ENCODE data around the gene TYR.
"Not testable (repeated sequence)": the region's sequence is repeated elsewhere in the genome, so short reads cannot be mapped to it uniquely, and the experiment has no call there.

Gene TYR

DNA sequence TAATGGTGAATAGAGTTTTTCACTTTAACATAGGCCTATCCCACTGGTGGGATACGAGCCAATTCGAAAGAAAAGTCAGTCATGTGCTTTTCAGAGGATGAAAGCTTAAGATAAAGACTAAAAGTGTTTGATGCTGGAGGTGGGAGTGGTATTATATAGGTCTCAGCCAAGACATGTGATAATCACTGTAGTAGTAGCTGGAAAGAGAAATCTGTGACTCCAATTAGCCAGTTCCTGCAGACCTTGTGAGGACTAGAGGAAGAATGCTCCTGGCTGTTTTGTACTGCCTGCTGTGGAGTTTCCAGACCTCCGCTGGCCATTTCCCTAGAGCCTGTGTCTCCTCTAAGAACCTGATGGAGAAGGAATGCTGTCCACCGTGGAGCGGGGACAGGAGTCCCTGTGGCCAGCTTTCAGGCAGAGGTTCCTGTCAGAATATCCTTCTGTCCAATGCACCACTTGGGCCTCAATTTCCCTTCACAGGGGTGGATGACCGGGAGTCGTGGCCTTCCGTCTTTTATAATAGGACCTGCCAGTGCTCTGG, at the start of gene TYR:
TYR (plus strand) TSS at position 185 of the 541 bp plus-strand sequence; CDS start at position 264, 79 bp downstream.
- DNase-seq (ENCODE audit: low spot score) = no peak

DNA sequence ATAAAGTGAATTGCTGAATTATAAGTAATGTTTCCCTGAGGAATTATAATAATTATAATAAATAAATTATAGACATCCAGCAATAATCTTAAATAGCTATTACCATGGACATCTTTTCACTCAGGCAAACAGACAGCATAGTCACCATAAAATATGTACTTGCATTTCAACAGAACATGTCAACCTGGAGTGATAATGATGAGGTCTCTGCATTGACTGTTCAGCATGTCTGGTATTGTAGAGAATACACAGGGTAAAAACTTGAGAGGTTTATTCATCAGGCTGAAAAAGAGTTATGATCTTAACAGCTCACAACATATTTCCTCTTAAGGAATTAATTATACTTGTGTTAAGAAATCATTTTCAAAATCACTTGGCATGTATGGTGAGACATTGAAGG, 41.1 kb upstream of the TYR start:
- DNase-seq (ENCODE audit: low spot score) = no peak

DNA sequence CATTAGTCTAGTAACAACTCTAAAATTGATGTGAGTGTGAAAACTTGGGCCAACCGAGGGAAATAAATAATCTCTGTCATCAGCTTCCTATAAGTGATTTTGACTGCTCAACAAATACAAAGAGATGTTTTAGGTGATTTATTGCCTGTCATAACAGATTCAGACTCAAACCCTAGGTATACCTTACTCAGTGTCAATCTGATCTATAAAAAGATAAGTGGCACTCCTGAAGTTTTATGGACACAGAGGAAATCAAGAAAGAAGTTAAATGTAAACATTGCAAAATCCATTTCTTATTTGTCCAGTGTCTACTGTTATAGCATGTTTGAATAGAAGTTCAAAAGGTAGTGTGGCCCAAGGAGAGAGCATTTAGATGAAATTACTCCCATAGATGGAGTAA, 30.4 kb upstream of the TYR start:
- no peak for DNase-seq (ENCODE audit: low spot score)

DNA sequence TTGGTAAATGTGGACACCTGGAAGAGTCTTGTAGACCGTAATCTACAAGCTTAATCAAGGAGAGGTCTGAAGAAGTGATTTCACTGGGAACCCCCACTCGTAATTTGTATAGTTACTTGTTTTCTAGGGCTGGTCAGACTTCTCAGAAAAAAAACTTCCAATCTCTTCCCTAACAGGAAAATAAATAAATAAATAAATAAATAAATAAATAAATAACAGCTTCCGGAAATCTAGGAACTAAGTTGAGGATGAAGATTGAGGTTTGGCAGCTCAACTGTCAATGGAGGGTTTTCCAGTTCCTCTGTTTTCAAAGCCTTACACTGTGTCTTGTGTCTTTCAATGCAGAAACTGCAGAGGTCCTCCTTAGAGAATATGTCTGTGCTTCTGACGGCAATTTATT, 17.7 kb upstream of the TYR start:
- DNase-seq (ENCODE audit: low spot score) = no peak

DNA sequence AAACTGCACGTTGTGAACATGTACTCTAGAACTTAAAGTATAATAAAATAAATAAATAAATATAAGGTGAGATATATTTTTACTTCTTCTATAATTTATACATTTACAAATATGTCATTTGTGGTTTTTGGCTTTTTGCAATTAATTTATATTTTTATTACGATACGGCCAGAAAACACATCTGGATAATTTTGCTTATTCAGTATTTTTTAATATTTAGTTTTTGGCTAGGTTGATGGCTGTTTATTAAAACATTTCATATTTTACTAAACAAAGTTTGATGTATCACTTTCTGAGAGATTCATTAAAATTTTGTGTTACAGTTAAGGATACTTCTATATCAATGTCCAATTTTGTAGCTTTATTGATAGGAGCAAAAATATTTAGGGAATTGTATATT, 15.7 kb upstream of the TYR start:
- DNase-seq (ENCODE audit: low spot score) = no peak

DNA sequence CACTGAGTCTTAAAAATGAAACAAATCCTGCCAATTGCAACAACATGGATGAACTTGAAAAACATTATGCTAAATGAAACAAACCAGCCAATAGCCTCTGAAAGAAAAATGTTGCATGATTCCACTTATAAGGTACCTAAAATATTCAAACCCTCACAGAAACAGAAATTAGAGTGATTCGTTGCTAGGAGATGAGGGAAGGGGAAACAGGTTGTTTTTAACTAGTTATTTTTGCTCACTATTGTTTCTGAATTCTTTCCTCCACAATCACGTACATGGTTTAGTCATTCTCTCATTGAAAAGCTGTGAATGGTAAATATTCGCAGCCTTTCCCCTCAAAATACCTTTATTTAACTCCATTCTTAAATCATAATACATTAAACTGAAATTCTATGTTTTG, 14.0 kb upstream of the TYR start:
- DNase-seq (ENCODE audit: low spot score) = no peak

DNA sequence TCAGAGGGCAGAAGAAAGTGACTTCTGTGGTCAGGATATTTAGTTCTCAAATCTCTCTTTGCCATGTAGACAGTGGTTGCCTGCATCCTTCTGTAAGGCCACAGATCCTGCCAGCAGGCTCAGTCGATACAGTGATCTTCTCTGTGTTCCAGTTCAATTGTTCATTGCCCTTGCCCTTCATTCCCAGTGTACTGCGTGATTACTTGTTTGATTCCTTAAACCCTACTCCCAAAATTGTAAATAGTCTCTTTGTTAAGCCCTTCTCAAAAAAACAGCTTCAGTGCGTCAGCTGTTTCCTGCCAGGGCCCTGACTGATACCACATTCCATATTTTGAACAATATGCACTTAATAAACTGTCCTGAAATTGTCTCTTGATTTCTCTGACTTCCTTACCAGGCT, 9.3 kb upstream of the TYR start:
- DNase-seq (ENCODE audit: low spot score) = no peak

DNA sequence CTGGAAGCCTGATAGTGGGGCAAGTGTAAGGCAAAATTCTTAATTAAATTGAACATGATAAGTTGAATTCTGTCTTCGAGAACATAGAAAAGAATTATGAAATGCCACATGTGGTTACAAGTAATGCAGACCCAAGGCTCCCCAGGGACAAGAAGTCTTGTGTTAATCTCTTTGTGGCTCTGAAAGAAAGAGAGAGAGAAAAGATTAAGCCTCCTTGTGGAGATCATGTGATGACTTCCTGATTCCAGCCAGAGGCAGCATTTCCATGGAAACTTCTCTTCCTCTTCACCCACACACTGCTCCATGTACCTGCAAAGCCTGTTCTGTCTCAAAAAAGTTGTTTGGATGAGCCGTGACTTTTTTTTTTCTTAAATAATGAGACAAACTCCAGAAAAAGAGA, 1.9 kb upstream of the TYR start:
- no peak for DNase-seq (ENCODE audit: low spot score)

DNA sequence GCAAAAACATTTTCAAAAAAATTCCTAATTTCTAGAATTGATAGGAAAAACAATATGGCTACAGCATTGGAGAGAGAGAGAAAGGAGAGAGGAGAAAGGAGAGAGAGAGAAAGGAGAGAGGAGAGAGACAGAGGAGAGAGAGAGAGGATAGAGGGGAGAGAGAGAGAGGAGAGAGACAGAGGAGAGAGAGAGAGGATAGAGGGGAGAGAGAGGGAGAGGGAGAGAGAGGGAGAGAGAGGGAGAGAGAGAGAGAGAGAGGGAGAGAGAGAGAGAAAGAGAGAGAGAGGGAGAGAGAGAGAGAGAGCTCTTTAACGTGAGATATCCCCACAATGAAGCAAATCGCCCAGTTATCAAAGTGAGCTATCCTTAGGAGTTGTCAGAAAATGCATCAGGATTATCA, 737 bp upstream of the TYR start:
- DNase-seq (ENCODE audit: low spot score) = no peak

DNA sequence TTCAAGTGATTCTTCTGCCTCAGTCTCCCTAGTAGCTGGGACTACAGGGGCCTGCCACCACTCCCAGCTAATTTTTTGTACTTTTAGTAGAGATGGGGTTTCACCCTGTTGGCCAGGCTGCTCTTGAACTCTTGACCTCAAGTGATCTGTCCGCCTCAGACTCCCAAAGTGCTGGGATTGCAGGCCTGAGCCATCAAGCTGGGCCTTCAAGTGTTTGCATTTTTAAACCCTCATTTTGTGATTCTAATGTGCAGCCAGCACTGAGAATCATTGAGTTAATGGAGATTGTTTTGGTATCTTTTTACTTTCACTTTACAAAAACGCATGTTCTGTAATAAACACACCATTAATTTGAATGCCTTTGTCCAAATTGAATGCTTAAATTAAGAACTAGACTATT, 3.4 kb downstream of the TYR start:
- no peak for DNase-seq (ENCODE audit: low spot score)

DNA sequence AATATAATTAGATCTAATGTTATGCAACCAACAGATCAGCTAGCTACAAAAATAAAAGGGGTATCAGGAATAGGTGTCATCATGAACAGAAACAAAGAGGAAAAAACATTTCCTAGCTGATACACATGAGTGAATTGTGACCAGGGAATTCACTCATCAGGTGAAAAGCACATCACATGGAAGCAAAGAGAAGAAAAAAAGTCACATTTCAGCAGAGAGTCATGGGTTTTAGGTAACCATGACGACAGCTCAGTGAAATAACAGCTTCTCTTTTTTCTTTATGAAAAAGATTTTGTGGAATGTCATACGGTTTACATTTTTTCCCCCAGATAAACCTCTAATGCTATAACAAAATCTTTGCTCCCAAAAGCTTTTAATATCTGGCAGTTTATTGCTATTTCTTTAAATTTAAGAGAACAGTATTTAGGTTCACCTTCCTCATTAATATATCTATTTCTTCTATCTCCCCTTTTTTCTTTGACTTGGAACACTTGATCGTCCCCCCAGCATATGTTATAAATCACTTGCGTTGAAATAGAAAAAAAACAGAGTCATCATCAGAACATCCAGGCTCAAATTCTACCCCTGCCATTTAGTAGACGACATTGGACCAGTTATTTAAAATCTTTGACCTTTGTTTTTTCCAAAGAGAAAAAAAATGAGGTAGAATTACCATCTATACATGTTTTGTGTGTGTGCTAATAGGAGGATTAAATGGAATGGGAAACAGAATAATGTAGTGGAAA, 5.3 kb downstream of the TYR start:
- no peak for DNase-seq (ENCODE audit: low spot score)

DNA sequence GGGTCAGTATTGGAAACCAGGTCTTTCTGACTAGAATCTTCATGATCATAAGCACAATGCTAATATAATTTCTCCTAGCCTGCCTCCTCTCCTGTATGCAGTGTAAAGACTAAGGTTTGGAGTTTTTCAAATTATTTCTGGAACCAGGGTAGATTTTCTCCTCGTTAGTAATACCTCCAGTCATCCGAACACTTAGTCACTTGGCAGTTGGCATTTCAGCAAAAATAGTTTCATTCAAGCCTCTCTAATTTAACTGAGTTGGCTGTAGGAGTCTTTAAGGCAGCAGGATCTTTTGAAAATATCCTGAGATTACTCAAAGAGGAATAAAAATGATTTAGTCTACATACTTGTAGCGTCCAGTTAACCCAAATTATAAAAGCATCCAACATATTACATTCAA, 6.3 kb downstream of the TYR start:
- peak; percentile 18 for DNase-seq (ENCODE audit: low spot score)

DNA sequence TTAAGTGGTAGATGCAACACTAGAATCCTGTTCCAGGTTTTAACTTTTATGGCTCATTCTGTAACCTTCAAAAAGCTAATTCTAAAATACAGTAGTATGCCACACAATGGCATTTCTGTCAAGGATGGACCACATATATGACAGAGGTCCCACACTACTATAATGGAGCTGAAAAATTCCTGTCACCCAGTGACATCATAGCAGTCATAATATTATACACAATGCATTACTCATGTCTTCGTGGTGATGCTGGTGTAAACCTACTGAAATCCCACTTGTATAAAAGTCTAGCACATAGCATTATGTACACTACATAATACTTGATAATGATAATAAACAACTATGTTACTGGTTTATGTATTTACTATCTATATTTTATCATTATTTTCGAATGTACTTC, 12.1 kb downstream of the TYR start:
- no peak for DNase-seq (ENCODE audit: low spot score)

DNA sequence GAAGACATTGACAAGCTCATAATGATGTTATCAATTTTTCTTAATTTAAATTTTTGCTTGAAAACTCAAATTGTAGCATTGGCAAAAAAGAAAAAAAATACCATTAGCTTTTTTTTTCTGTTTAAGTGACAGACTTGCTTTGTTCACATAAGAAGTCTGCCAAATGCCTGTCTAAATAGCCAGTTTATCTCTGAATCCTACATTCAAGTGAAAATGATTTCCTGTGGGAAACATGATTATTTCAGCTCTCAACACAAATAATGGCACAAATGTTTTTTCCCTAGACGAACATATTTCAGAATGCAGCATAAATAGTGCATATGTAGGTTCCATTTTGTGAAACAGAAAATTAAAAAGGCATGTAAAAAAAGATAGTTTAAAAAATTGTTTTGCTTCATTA, 23.5 kb downstream of the TYR start:
- no peak for DNase-seq (ENCODE audit: low spot score)

DNA sequence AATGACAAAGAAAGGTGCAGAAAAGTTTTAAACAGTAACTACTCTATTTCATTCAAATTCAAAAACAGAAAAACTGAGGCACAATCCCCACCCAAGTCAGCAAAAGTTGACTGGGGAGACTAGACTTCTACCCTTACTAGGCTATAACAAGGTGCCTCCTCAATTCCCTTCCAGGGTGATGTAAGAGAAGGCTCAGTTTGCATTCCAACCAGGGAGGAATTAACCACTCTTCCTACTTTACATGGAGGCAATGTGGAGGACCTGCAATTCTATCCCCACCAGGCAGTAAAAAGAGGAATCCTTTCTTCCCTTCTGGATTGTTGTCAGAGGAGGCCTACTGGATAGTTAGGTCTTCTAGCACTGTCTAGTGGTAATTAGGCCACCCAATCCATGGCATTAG, 26.1 kb downstream of the TYR start:
- no peak for DNase-seq (ENCODE audit: low spot score)

DNA sequence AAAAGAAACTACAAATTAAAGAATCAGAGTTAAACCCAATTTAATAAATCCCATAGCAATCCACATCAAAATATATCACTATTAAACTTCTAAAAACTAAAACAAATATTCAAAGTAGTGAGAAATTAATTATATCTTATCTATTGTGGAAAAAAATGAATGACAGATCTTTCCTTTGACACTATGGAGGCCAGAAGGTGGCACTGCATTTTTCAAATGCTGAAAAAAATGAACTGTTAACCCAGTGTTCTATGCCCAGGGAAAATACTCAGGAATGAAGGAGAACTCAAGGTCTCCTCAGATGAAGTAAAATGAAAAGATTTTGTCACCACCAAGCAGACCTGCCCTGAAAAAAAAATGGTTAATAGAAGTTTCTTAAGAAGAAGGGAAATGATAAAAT, 27.7 kb downstream of the TYR start:
- peak; percentile 32 for DNase-seq (ENCODE audit: low spot score)

DNA sequence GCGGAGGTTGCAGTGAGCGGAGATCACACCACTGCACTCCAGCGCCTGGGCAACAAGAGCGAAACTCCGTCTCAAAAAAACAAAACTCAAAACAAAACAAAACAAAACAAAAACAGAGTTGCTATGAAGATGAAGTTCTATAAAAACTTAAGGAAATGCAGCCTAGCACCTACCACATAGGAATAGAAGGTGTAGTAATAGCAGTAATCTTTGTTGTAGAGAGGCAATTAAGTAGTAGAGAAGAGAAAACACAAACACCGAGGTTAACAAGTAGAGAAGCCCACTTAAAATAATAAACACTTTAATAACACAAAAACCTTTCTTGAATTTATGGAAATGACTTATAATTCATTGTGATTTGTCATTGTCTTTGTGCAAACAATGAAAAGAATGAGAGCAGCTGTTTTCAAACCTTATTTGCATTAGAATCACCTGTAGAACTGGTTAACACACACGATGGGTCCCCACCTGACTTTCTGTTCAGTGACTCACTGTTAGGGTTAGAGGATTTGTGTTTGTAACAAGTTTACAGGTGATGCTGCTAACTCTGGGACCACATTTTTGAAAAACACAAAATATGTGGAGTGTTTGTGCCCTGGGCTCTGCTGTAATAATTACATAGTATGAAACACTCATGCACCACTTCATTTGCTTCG, 43.1 kb downstream of the TYR start:
- no peak for DNase-seq (ENCODE audit: low spot score)

DNA sequence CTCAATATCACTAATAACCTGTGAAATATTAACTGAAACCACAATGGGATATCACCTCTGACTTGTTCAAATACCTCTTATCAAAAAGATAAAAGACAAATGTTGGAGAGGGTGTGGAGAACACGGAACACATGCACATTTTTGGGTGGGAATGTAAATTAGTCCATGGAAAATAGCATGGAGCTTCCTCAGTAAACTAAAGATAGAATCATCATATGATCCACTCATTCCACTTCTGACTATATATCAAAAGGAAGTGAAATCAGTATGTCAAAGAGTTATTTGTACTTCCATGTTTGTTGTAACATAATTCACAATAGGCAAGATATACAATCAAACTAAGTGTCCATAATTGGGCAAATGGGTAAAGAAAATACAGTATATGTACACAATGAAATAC, 57.4 kb downstream of the TYR start:
- no peak for DNase-seq (ENCODE audit: low spot score)

DNA sequence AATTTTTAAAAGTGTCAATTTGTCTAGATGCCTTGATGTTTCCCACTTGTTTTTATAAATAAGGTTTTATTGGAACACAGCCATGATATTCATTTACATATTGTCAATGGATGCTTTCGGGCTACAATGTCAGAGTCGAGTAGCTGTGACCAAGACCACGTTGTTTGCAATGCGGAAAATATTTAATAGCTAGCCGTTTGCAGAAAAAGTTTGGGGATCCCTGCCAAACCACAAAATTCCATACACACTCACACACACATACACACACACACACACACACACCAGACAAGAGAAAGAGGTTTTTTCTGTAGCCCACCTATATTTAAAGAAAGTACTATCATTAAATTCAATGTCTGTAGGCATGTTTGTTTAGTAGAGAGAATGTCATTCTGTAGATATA, 58.3 kb downstream of the TYR start:
- no peak for DNase-seq (ENCODE audit: low spot score)

DNA sequence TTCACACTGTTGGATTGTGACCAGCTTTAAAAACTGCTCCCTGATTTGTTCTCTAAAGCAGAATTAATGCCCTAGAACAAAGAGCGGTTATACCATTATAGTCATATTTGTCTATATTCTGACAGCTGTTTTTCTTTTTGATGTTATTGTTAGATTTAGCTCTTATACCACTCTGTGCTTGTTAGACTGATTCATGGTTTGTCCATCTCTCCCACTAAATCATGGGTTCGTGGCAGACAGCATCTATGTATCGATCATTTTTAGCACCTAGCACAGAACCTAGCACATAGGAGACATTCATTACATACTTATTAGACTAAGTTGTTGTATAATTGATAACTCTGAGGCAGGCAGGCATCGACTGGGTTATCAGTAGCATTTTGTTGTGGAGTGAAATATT, 69.3 kb downstream of the TYR start:
- DNase-seq (ENCODE audit: low spot score) = not testable (repeated sequence)

DNA sequence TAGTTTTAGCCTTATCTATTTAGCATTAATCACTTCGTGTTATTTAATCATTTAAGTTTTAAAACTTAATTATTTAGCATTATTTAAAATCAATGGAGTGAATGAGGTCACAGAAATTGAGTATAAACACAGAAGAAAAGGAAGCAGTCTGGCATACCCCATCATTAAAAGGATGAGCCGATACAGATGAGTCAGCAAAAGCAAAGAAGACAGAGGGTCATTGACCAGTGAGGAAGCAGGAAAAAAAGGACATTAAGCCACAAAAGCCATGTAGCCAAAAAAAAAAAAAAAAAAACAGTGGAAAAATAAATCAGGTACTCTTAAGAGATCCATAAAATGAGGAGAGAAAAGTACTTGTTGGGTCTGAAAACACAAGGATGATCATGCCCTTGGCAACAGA, 71.5 kb downstream of the TYR start:
- no peak for DNase-seq (ENCODE audit: low spot score)

DNA sequence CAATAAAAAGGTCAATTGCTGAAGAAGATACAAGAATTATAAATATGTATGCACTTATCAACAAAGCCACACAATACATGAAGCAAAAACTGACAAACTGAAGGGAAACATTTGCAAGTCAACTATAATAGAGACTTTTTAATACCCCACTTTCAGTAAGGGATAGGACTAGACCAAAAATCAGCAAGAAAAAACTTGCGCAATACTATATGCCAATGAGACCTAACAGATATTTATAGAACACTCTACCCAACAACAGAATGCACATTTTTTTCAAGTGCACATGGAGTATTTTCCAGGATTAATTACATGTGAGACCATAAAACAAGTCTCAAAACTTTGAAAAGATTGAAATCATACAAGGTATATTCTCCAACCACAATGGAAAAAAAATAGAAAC, 83.8 kb downstream of the TYR start:
- DNase-seq (ENCODE audit: low spot score) = not testable (repeated sequence)

DNA sequence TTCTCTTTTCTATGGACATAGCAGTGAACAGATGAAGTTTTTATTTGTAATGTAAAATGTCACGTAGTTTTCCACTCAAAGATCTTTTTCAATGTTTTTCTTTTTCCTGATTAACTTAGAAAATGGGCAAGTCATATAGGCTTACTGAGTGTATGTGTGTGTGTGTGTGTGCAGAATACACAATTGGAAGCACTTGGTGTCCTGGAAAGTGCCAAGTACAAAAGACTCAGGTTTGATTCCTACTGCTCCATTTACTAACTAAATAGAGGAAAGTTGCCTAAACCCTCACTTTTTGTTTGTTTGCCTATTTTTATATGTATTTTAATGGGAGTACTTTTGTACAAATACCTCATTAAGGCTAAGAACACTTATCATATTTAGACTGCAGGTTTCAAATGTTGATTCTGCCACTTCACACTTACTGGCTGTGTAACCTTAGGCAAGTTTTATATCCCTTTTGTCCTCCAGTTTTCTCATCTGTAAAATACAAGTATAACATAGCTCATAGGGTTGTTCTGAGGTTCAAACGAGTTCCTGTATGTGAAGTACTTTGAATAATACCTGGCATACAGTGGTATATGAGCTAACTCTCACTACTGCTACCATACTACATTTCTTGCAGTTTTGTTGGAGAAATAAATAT, 90.1 kb downstream of the TYR start:
- DNase-seq (ENCODE audit: low spot score) = no peak

Data from RKO (cell line).